ENCODE results near the gene CFAP92.

- no peak for TF ChIP-seq POLR2A (IDR thresholded peaks at IDR 0.05; ENCODE audit: low read depth, low read length)
- TF ChIP-seq CTCF (IDR thresholded peaks at IDR 0.05; ENCODE audit: extremely low read depth in 1 of 2, insufficient read depth in 1 of 2, low read depth in 1 of 2, low read length in 2 of 2) = no peak
- TF ChIP-seq EZH2 (IDR thresholded peaks at IDR 0.05; ENCODE audit: borderline replicate concordance, low read depth, low read length, severe bottlenecking) = no peak
- TF ChIP-seq POLR2AphosphoS5 (IDR thresholded peaks at IDR 0.05; ENCODE audit: insufficient read depth, low read depth, low read length) = no peak
- TF ChIP-seq MAX (IDR thresholded peaks at IDR 0.05; ENCODE audit: insufficient read depth, insufficient read length) = no peak
- no peak for TF ChIP-seq MYC (IDR thresholded peaks at IDR 0.05; ENCODE audit: low read depth, low read length)
- TF ChIP-seq JUN (IDR thresholded peaks at IDR 0.05; ENCODE audit: borderline replicate concordance, insufficient read depth, insufficient read length, low read depth) = no peak
- TF ChIP-seq GATA2 (IDR thresholded peaks at IDR 0.05; ENCODE audit: insufficient read depth, insufficient read length, low read depth, low read length) = no peak
- TF ChIP-seq FOS (IDR thresholded peaks at IDR 0.05; ENCODE audit: borderline replicate concordance, insufficient read depth, low read length) = no peak
Measured at GRCh38 chr3:128949158-128949557, 44.7 kb downstream of the CFAP92 start.
